B cell (primary cell): Measurements from ENCODE around the gene AKAP6.

ENCODE experiments used
- CTCF ChIP-seq: fragments of 200-600 bp; IDR thresholded peaks from one replicate; pipeline ENCODE4 v1.8.0; 2022; ENCODE audit warnings: antibody characterized with exemption, mild to moderate bottlenecking
- EZH2 ChIP-seq: IDR thresholded peaks from 2 replicates; pipeline ENCODE4 v1.6.1; 2012; ENCODE audit warnings: borderline replicate concordance, low read depth, mild to moderate bottlenecking, moderate library complexity, low read length; ENCODE audit not compliant: insufficient read depth, poor library complexity, severe bottlenecking

DNA sequence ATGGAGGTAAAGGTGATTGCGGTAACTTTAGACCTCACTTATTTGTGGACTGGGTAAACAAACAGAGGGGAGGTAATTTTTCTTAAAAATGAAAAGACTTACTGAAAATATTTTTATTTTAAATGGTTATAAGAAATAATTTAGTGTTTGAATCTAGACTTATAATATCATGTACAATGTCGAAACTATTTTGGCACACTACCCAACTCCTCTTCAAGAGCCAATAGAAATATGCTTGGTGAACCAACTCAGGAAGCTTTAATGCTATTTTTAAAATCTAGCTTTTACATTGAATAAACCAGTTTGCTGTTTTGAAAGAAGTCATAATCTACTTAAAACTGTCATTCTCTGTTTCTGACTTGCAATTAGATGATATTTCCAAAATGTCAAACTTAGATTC, 433.8 kb downstream of the AKAP6 start:
- no peak for TF ChIP-seq CTCF
- no peak for TF ChIP-seq EZH2
